HCT116 (cell line): ENCODE data around the gene RBM12. TPM values are rescaled to one million over a fixed set of nuclear protein-coding genes. Genes with fewer than 3 reads are reported as not detected.
A peak's percentile ranks its signal among the peaks of the same experiment; 100 is the strongest.

Source experiments
- ATAC-seq: fragments of 200-7000 bp; cut with Tn5 transposase; 2 replicates; pipeline ENCODE4 v1.9.1; 2020; ENCODE audit warnings: mild to moderate bottlenecking, moderate library complexity
- BruUV-seq: library from RNA; stranded (reverse); fragments of 400-500 nt; replicated peaks from 2 replicates; lab custom pipeline; 2021; lab: Mats Ljungman, UMichigan
- CTCF ChIA-PET: fragments of 300-600 bp; sonication (Branson Sonifier 250); formaldehyde crosslinking; loops from one replicate; lab custom pipeline; 2021; ENCODE audit warnings: antibody characterized with exemption; lab: Charles Lee
- POLR2A ChIA-PET: fragments of 300-600, 350-600 bp; sonication (Branson Sonifier 250); formaldehyde crosslinking; loops from one replicate; lab custom pipeline; 2021; ENCODE audit warnings: antibody characterized with exemption; lab: Charles Lee
- RAD21 ChIA-PET, 2 experiments: fragments of 300-600 bp; sonication (Branson Sonifier 250); formaldehyde crosslinking; loops; one replicate each; lab custom pipeline; 2023; ENCODE audit warnings: low total read pairs in 2 of 2; ENCODE audit not compliant: uncharacterized antibody in 2 of 2, unreplicated experiment in 2 of 2, low non-redundant PET in 1 of 2; lab: Charles Lee
- DNase-seq: peaks from one replicate; pipeline ENCODE4 v3.0.0-alpha.2; 2010; ENCODE audit warnings: low read depth, low spot score
- H2AFZ ChIP-seq: fragments of 200-600 bp; shearing (Covaris generic), sonication (generic); 2 replicates; pipeline ENCODE4 v1.6.1; 2017; ENCODE audit warnings: low read depth, mixed run types, mixed read lengths, antibody characterized with exemption, low read length; ENCODE audit not compliant: poor library complexity, severe bottlenecking
- H3K27ac ChIP-seq: 2 replicates; pipeline ENCODE4 v1.5.1; 2012; ENCODE audit warnings: low read depth, low read length
- H3K27me3 ChIP-seq: fragments of 200-600 bp; sonication (generic); 2 replicates; pipeline ENCODE4 v1.6.1; 2016; ENCODE audit warnings: mixed run types, low read length, mixed read lengths; ENCODE audit not compliant: insufficient read depth
- H3K36me3 ChIP-seq, 2 experiments: fragments of 200-500 bp in 1 of 2; fragments of 200-600 bp in 1 of 2; sonication (Bioruptor generic) in 1 of 2; sonication (generic) in 1 of 2; 2 replicates each; pipeline versions ENCODE4 v1.5.1 to v1.6.1; 2014 to 2016; ENCODE audit warnings: low read length in 2 of 2, inconsistent platforms in 1 of 2, mixed read lengths in 1 of 2, mixed run types in 1 of 2; ENCODE audit not compliant: insufficient read depth in 2 of 2, control insufficient read depth in 1 of 2
- H3K4me1 ChIP-seq, 2 experiments: fragments of 200-600 bp in 1 of 2; sonication (generic) in 1 of 2; 2 replicates each; pipeline versions ENCODE4 v1.5.1 to v1.6.1; 2012 to 2017; ENCODE audit warnings: low read length in 2 of 2, inconsistent platforms in 1 of 2, mild to moderate bottlenecking in 1 of 2, mixed read lengths in 1 of 2, mixed run types in 1 of 2, moderate library complexity in 1 of 2; ENCODE audit not compliant: insufficient read depth in 2 of 2, control insufficient read depth in 1 of 2
- H3K4me2 ChIP-seq: fragments of 200-600 bp; sonication (generic); 2 replicates; pipeline ENCODE4 v1.6.1; 2017; ENCODE audit warnings: mixed run types, low read length, mixed read lengths
- H3K4me3 ChIP-seq, 2 experiments: fragments of 200-600 bp in 1 of 2; sonication (generic) in 1 of 2; replicated peaks in 1 of 2; 2 replicates each; pipeline ENCODE4 v1.5.1; 2011 to 2016; ENCODE audit warnings: low read length in 2 of 2, control low read depth in 1 of 2, low read depth in 1 of 2, mild to moderate bottlenecking in 1 of 2, mixed read lengths in 1 of 2, mixed run types in 1 of 2
- H3K79me2 ChIP-seq: fragments of 200-600 bp; sonication (generic); 2 replicates; pipeline ENCODE4 v1.6.1; 2017; ENCODE audit warnings: mild to moderate bottlenecking, mixed run types, low read length, moderate library complexity, mixed read lengths; ENCODE audit not compliant: insufficient read depth
- H3K9ac ChIP-seq: fragments of 200-600 bp; sonication (generic); 2 replicates; pipeline ENCODE4 v1.6.1; 2016; ENCODE audit warnings: low read length, mixed read lengths
- H3K9me2 ChIP-seq: fragments of 200-600 bp; sonication (generic), shearing (Covaris generic); 2 replicates; pipeline ENCODE4 v1.6.1; 2017; ENCODE audit warnings: mixed run types, mild to moderate bottlenecking, moderate library complexity; ENCODE audit not compliant: insufficient read depth
- H3K9me3 ChIP-seq, 2 experiments: fragments of 200-500 bp in 1 of 2; fragments of 200-600 bp in 1 of 2; sonication (Bioruptor generic) in 1 of 2; sonication (generic) in 1 of 2; 2 replicates each; pipeline ENCODE4 v1.6.1; 2014 to 2017; ENCODE audit warnings: low read length in 2 of 2, mixed read lengths in 2 of 2, inconsistent platforms in 1 of 2, low read depth in 1 of 2, mild to moderate bottlenecking in 1 of 2, mixed run types in 1 of 2, moderate library complexity in 1 of 2; ENCODE audit not compliant: control insufficient read depth in 1 of 2, insufficient read depth in 1 of 2
- H4K20me1 ChIP-seq: fragments of 200-600 bp; sonication (generic), shearing (Covaris generic); 2 replicates; pipeline ENCODE4 v1.6.1; 2017; ENCODE audit warnings: mixed run types, mild to moderate bottlenecking, moderate library complexity; ENCODE audit not compliant: insufficient read depth
- CBX3 ChIP-seq: IDR thresholded peaks from 2 replicates; pipeline ENCODE4 v1.6.1; 2012; ENCODE audit warnings: low read depth
- CEBPB ChIP-seq: IDR thresholded peaks from 2 replicates; pipeline ENCODE4 v1.6.1; 2012; ENCODE audit warnings: low read depth
- CTCF ChIP-seq, 3 experiments: fragments of 200-600 bp in 1 of 3; sonication (generic) in 1 of 3; IDR thresholded peaks in 2 of 3; conservative IDR thresholded peaks in 1 of 3; 2 replicates each; pipeline ENCODE4 v1.5.1; 2012 to 2017; ENCODE audit warnings: low read depth in 2 of 3, low read length in 2 of 3, antibody characterized with exemption in 1 of 3, borderline replicate concordance in 1 of 3, control low read depth in 1 of 3, mild to moderate bottlenecking in 1 of 3, mixed read lengths in 1 of 3, mixed run types in 1 of 3, moderate library complexity in 1 of 3; ENCODE audit not compliant: insufficient read depth in 1 of 3
- EZH2 ChIP-seq: fragments of 200-600 bp; sonication (generic); IDR thresholded peaks from 2 replicates; pipeline ENCODE4 v1.6.1; 2017; ENCODE audit warnings: antibody characterized with exemption, mixed run types
- EZH2phosphoT487 ChIP-seq: fragments of 200-600 bp; IDR thresholded peaks from 2 replicates; pipeline ENCODE4 v1.6.1; 2018; ENCODE audit warnings: antibody characterized with exemption, borderline replicate concordance
- FOSL1 ChIP-seq: IDR thresholded peaks from 2 replicates; pipeline ENCODE4 v1.6.1; 2012; ENCODE audit warnings: low read depth
- POLR2A ChIP-seq: IDR thresholded peaks from 2 replicates; pipeline ENCODE4 v1.7.0; 2011; ENCODE audit warnings: borderline replicate concordance; ENCODE audit not compliant: insufficient read depth, insufficient read length; ENCODE audit errors: extremely low read depth
- POLR2AphosphoS5 ChIP-seq: IDR thresholded peaks from 2 replicates; pipeline ENCODE4 v1.6.1; 2011; ENCODE audit warnings: mild to moderate bottlenecking, low read depth, low read length, moderate library complexity
- RAD21 ChIP-seq: IDR thresholded peaks from 2 replicates; pipeline ENCODE4 v1.6.1; 2012; ENCODE audit warnings: low read depth, mild to moderate bottlenecking
- REST ChIP-seq: IDR thresholded peaks from 2 replicates; pipeline ENCODE4 v1.6.1; 2012; ENCODE audit warnings: low read depth
- SIN3A ChIP-seq: IDR thresholded peaks from 2 replicates; pipeline ENCODE4 v1.6.1; 2012; ENCODE audit warnings: low read depth
- SP1 ChIP-seq: IDR thresholded peaks from 2 replicates; pipeline ENCODE4 v1.6.1; 2012; ENCODE audit warnings: low read depth
- YY1 ChIP-seq: IDR thresholded peaks from 2 replicates; pipeline ENCODE4 v1.6.1; 2011; ENCODE audit warnings: low read length, low read depth, moderate library complexity, mild to moderate bottlenecking; ENCODE audit not compliant: insufficient replicate concordance; ENCODE audit errors: extremely low read depth
- ZBTB33 ChIP-seq: IDR thresholded peaks from 2 replicates; pipeline ENCODE4 v1.6.1; 2011; ENCODE audit warnings: mild to moderate bottlenecking, low read length, moderate library complexity; ENCODE audit not compliant: insufficient replicate concordance; ENCODE audit errors: extremely low read depth
- ZFX ChIP-seq: fragments of 450-650 bp; IDR thresholded peaks from 2 replicates; pipeline ENCODE4 v1.6.1; 2017
- ZNF274 ChIP-seq: fragments of 200-500 bp; sonication (Bioruptor generic); IDR thresholded peaks from 2 replicates; pipeline ENCODE4 v1.6.1; 2014; ENCODE audit warnings: mild to moderate bottlenecking, low read depth, low read length, inconsistent platforms
- intact Hi-C: fragments of 100-400 bp; cut with micrococcal nuclease; formaldehyde crosslinking; loops from 2 replicates; pipeline ENCODE4 v1.10.0; 2022
- total RNA-seq: library from RNA; stranded (reverse); gene quantifications from one replicate; pipeline ENCODE4 v1.2.1, GENCODE V29; 2021; ENCODE audit not compliant: unreplicated experiment

The RBM12 gene
- total RNA-seq, 1 experiment from 2014 or later: 110 TPM

GRCh38 chr20:35618263-35619131 lies 46.2 kb downstream of the RBM12 start:
- TF ChIP-seq RAD21: no peak
- TF ChIP-seq ZNF274: no peak
- no peak for TF ChIP-seq SP1
- TF ChIP-seq CBX3: no peak
- no peak for TF ChIP-seq ZBTB33
- TF ChIP-seq CEBPB: no peak
- no peak for TF ChIP-seq CTCF (IDR thresholded peaks at IDR 0.05 in 2 of 3, conservative IDR thresholded peaks at IDR 0.05 in 1 of 3; ENCODE audit: borderline replicate concordance in 1 of 3, insufficient read depth in 1 of 3, low read depth in 2 of 3, low read length in 2 of 3)
- TF ChIP-seq YY1: no peak
- no peak for TF ChIP-seq REST
- TF ChIP-seq POLR2AphosphoS5: no peak
- no peak for TF ChIP-seq SIN3A
- no peak for TF ChIP-seq EZH2
- no peak for TF ChIP-seq POLR2A
- TF ChIP-seq ZFX: no peak
- no peak for TF ChIP-seq EZH2phosphoT487
- TF ChIP-seq FOSL1: no peak
- Histone ChIP-seq H3K4me3 (peak overlapping the region; percentile 63 to 70), H3K36me3 (no peaks in the 10 kb centered on the region), H4K20me1 (no peaks in the 10 kb centered on the region), H2AFZ (no peak overlapping the region), H3K9ac (peak overlapping the region; percentile 72), H3K79me2 (0 out of 2 replicates have a peak, but pooled peaks cover 5% of the 10 kb centered on the region), H3K9me2 (no peaks in the 10 kb centered on the region), H3K4me1 (peaks cover 19 to 42% of the 10 kb centered on the region in 2 experiments), H3K4me2 (peak overlapping the region; percentile 98), H3K27me3 (no peaks in the 10 kb centered on the region), H3K27ac (peak overlapping the region; percentile 79; the same call in 1 of the 2 replicates), H3K9me3 (no peaks in the 10 kb centered on the region)
- ChIA-PET POLR2A (interaction anchor here (0.5 to 1.5 kb wide), 5 partner anchors 15 to 336 kb away, joined by 3 to 5 read pairs (median 3); partner anchors contain the start of genes RBM39 and SCAND1), RAD21 (interaction anchor here (0.5 to 1.2 kb wide), 4 partner anchors 51 to 336 kb away, joined by 3 read pairs; partner anchors contain the start of gene SCAND1 (in 1 of the 2)), CTCF (interaction anchor here (0.9 to 1.6 kb wide), 12 partner anchors 12 to 336 kb away, joined by 3 to 10 read pairs (median 4); partner anchors contain the start of genes ERGIC3, NFS1, ROMO1 and SCAND1)
- DNase-seq: no peak
- BruUV-seq: no TSS peak
- no peak for ATAC-seq
- intact Hi-C loops: loop anchor here (2.0 to 5.0 kb wide), 2 partner anchors 44 to 76 kb away; partner anchors contain the start of gene ERGIC3
